A549 (cell line): ENCODE data around the gene BMP10. TPM values are rescaled to one million over a fixed set of nuclear protein-coding genes. Genes with fewer than 3 reads are reported as not detected.
"Not testable (repeated sequence)": the region's sequence is repeated elsewhere in the genome, so short reads cannot be mapped to it uniquely, and the experiment has no call there.

Experiments
- ATAC-seq, 2 experiments: fragments of 200-7000 bp in 1 of 2; fragments of >200 bp in 1 of 2; cut with Nextera tagmentation in 1 of 2; cut with Tn5 transposase in 1 of 2; 3 replicates each; pipeline versions ENCODE4 v1.8.0 to v1.9.1; 2018 to 2020; ENCODE audit warnings: mild to moderate bottlenecking in 1 of 2, moderate library complexity in 1 of 2
- CTCF ChIA-PET: fragments of 300-600 bp; sonication (Branson Sonifier 250); formaldehyde crosslinking; extraction: SDS; loops from one replicate; lab custom pipeline; 2021; ENCODE audit warnings: antibody characterized with exemption, inconsistent platforms; lab: Yijun Ruan, JAX
- POLR2A ChIA-PET: fragments of 350-600 bp; formaldehyde crosslinking; extraction: SDS; loops from one replicate; lab custom pipeline; 2021; ENCODE audit warnings: antibody characterized with exemption, inconsistent platforms; lab: Yijun Ruan, JAX
- DNase-seq, 2 experiments: peaks; one replicate each; pipeline versions ENCODE4 v3.0.0 to v3.0.0-alpha.2; 2011 to 2016; ENCODE audit warnings: low read depth in 1 of 2, low spot score in 1 of 2
- FAIRE-seq: peaks from 2 replicates; lab custom pipeline; 2011; peaks lifted over from hg19 to GRCh38; lab: Jason Lieb, UNC
- H3K27ac ChIP-seq, 2 experiments: fragments of >200 bp; sonication (Bioruptor Twin); formaldehyde crosslinking; 3 replicates each; pipeline ENCODE4 v1.5.1; 2016 to 2017
- H3K4me1 ChIP-seq: fragments of >200 bp; sonication (Bioruptor Twin); formaldehyde crosslinking; 3 replicates; pipeline ENCODE4 v1.6.1; 2016
- H3K4me2 ChIP-seq: fragments of >200 bp; sonication (Bioruptor Twin); formaldehyde crosslinking; 3 replicates; pipeline ENCODE4 v1.6.1; 2016
- H3K4me3 ChIP-seq: fragments of >200 bp; sonication (Bioruptor Twin); formaldehyde crosslinking; 3 replicates; pipeline ENCODE4 v1.5.1; 2016
- H3K9me3 ChIP-seq: fragments of >200 bp; sonication (Bioruptor Twin); formaldehyde crosslinking; 3 replicates; pipeline ENCODE4 v1.6.1; 2016
- CBX8 ChIP-seq: fragments of 200-600 bp; sonication (generic); IDR thresholded peaks from 2 replicates; pipeline ENCODE4 v1.6.1; 2016
- CHD2 ChIP-seq: fragments of 150-350 bp; IDR thresholded peaks from 2 replicates; pipeline ENCODE4 v1.6.1; 2014; ENCODE audit warnings: low read length; ENCODE audit not compliant: partially characterized antibody
- CTCF ChIP-seq: fragments of >200 bp; sonication (Bioruptor Twin); formaldehyde crosslinking; IDR thresholded peaks from 3 replicates; pipeline ENCODE4 v1.5.1; 2016
- EHMT2 ChIP-seq: fragments of 200-600 bp; sonication (generic); IDR thresholded peaks from 2 replicates; pipeline ENCODE4 v1.6.1; 2016; ENCODE audit warnings: antibody characterized with exemption, low read depth, mild to moderate bottlenecking, moderate library complexity
- ELK1 ChIP-seq: fragments of 150-350 bp; IDR thresholded peaks from 2 replicates; pipeline ENCODE4 v1.6.1; 2014; ENCODE audit warnings: low read depth, mild to moderate bottlenecking, low read length
- EP300 ChIP-seq, 2 experiments: fragments of >200 bp; sonication (Bioruptor Twin); formaldehyde crosslinking; IDR thresholded peaks; 2 replicates in 1 of 2; 3 replicates in 1 of 2; pipeline ENCODE4 v1.6.1; 2016 to 2017
- GATA3 ChIP-seq: IDR thresholded peaks from 2 replicates; pipeline ENCODE4 v1.6.1; 2012; ENCODE audit warnings: borderline replicate concordance
- HDAC2 ChIP-seq: fragments of 200-600 bp; sonication (generic); IDR thresholded peaks from 2 replicates; pipeline ENCODE4 v1.6.1; 2016
- HOXA7 ChIP-seq: fragments of 250-450 bp; sonication (Bioruptor Pico); IDR thresholded peaks from 2 replicates; pipeline ENCODE4 v1.5.0; 2020; ENCODE audit warnings: mild to moderate bottlenecking, moderate library complexity
- MAFK ChIP-seq: fragments of 450-650 bp; IDR thresholded peaks from 2 replicates; pipeline ENCODE4 v1.6.1; 2014; ENCODE audit not compliant: partially characterized antibody
- MAZ ChIP-seq: fragments of 150-350 bp; IDR thresholded peaks from 2 replicates; pipeline ENCODE4 v1.6.1; 2014; ENCODE audit warnings: antibody characterized with exemption, low read depth, low read length, borderline replicate concordance
- MYC ChIP-seq: IDR thresholded peaks from 2 replicates; pipeline ENCODE4 v1.6.1; 2012; ENCODE audit warnings: mild to moderate bottlenecking, inconsistent platforms, low read length, improper control_type of control experiment, borderline replicate concordance
- PBX3 ChIP-seq: IDR thresholded peaks from 2 replicates; pipeline ENCODE4 v1.6.1; 2012
- PHF8 ChIP-seq: fragments of 200-600 bp; sonication (generic); IDR thresholded peaks from 2 replicates; pipeline ENCODE4 v1.6.1; 2016; ENCODE audit warnings: low read depth, mild to moderate bottlenecking, antibody characterized with exemption, moderate library complexity, borderline replicate concordance
- RAD21 ChIP-seq, 2 experiments: fragments of >200 bp in 1 of 2; sonication (Bioruptor Twin) in 1 of 2; formaldehyde crosslinking in 1 of 2; IDR thresholded peaks in 1 of 2; conservative IDR thresholded peaks in 1 of 2; 2 replicates in 1 of 2; 3 replicates in 1 of 2; pipeline ENCODE4 v1.6.1; 2012 to 2018; ENCODE audit warnings: inconsistent platforms in 1 of 2
- RARB ChIP-seq: fragments of 250-450 bp; sonication (Bioruptor Pico); IDR thresholded peaks from 2 replicates; pipeline ENCODE4 v1.8.0; 2021; ENCODE audit warnings: mild to moderate bottlenecking, moderate library complexity
- RCOR1 ChIP-seq: fragments of 150-350 bp; IDR thresholded peaks from 2 replicates; pipeline ENCODE4 v1.6.1; 2014; ENCODE audit warnings: antibody characterized with exemption, low read length, low read depth
- TP53 ChIP-seq: fragments of 250-450 bp; sonication (Bioruptor Pico); IDR thresholded peaks from 2 replicates; pipeline ENCODE4 v1.5.0; 2021; ENCODE audit warnings: mild to moderate bottlenecking, moderate library complexity
- WGBS: methylation state at CpG from one replicate; pipeline ENCODE4 v1.1.6; 2017; ENCODE audit errors: missing lambda C conversion rate; 5-methylcytosine and 5-hydroxymethylcytosine counted together
- polyA plus RNA-seq, 4 experiments: library from polyadenylated mRNA; depleted of rRNA in 3 of 4; stranded (reverse); fragments of >200 nt; fragmentation: RNase III in 1 of 4; extraction: RNeasy Plus Mini Kit Qiagen cat#74134 plus additional on column Dnase treatment in 1 of 4; gene quantifications; 2 replicates in 3 of 4; 3 replicates in 1 of 4; pipeline ENCODE4 v1.2.3, GENCODE V29; 2011 to 2017

Gene BMP10
- polyA plus RNA-seq, 2 of the 4 experiments (the other 2 are of a cell fraction): not detected

- H3K9me3 ChIP-seq: peaks cover 19% of the 10 kb centered on the region
- no peaks in the 10 kb centered on the region for H3K4me1 ChIP-seq
- DNase-seq (no peak), FAIRE-seq (no peak), ATAC-seq (peak in 1 of 2 experiments; percentile 59; a peak in 3 of 6 replicates)
- H3K27ac ChIP-seq: no peak overlapping the region
- POLR2A ChIA-PET: no interaction called here
- CTCF ChIA-PET: interaction anchor here (0.8 to 2.2 kb wide), 3 partner anchors 24 to 187 kb away, joined by 3 to 7 read pairs (median 5); no protein-coding TSS in a partner anchor
- H3K4me2 ChIP-seq: no peak overlapping the region
- no peak for TF ChIP-seq EP300 (IDR thresholded peaks at IDR 0.05)
- no peak for TF ChIP-seq GATA3
- TF ChIP-seq RCOR1: no peak
- TF ChIP-seq CBX8: no peak
- TF ChIP-seq CHD2: no peak
- TF ChIP-seq ELK1: no peak
- TF ChIP-seq CTCF: 0 out of 3 replicates have a peak, but pooled peaks have one; percentile 9
- peak; percentile 23 to 59; a peak in 2 of 5 replicates for TF ChIP-seq RAD21 (conservative IDR thresholded peaks at IDR 0.05 in 1 of 2, IDR thresholded peaks at IDR 0.05 in 1 of 2)
- TF ChIP-seq MAZ: no peak
- 37% methylated on average over 4 of the region's 4 CpGs for WGBS
- no peak overlapping the region for H3K4me3 ChIP-seq
These were observed 30.0 kb upstream of the BMP10 start for GRCh38 chr2:68901199-68901514.

- Histone ChIP-seq H3K27ac (no peak overlapping the region), H3K4me2 (no peak overlapping the region), H3K9me3 (peaks cover 19% of the 10 kb centered on the region), H3K4me3 (no peak overlapping the region), H3K4me1 (no peaks in the 10 kb centered on the region)
- ChIA-PET POLR2A (no interaction called here), CTCF (interaction anchor here (0.8 to 2.2 kb wide), 2 partner anchors 24 to 186 kb away, joined by 3 to 7 read pairs; no protein-coding TSS in a partner anchor)
- ATAC-seq: no peak; a peak in 1 of 6 replicates
- DNase-seq: no peak
- no peak for FAIRE-seq
- TF ChIP-seq MYC (no peak), PBX3 (no peak), TP53 (CRISPR knock-in tag) (no peak), HDAC2 (no peak), EHMT2 (no peak), ELK1 (no peak), MAFK (no peak), HOXA7 (no peak), PHF8 (no peak), RARB (CRISPR knock-in tag) (no peak), MAZ (no peak)
- TF ChIP-seq, all 56 proteins: peak for 0
- 54% methylated on average over 5 of the region's 5 CpGs for WGBS
These were observed 29.4 kb upstream of the BMP10 start for GRCh38 chr2:68900496-68901198.

GRCh38 chr2:68895981-68896380, 24.8 kb upstream of the BMP10 start:
- H3K4me1 ChIP-seq, FAIRE-seq, H3K27ac ChIP-seq, ATAC-seq, H3K9me3 ChIP-seq, H3K4me2 ChIP-seq, H3K4me3 ChIP-seq, POLR2A ChIA-PET, DNase-seq: not testable (repeated sequence)
- 82% methylated on average over 6 of the region's 6 CpGs for WGBS
- CTCF ChIA-PET: interaction anchor here (0.7 to 2.7 kb wide), 5 partner anchors 12 to 187 kb away, joined by 3 to 13 read pairs (median 4); no protein-coding TSS in a partner anchor
